Subcutaneous adipose tissue (tissue), 4 donors: ENCODE results near the gene CDAN1. TPM values are rescaled to one million over a fixed set of nuclear protein-coding genes. Genes with fewer than 3 reads are reported as not detected.

Experiments used
- total RNA-seq, 4 donors: library from RNA; depleted of rRNA; stranded (reverse); fragments of >200 nt; gene quantifications; one replicate each; pipeline ENCODE4 v1.1.0, GENCODE V29; 2016
- TF ChIP-seq, protein P1 (sequence below): fragments of 450-650 bp; IDR thresholded peaks from one replicate; pipeline ENCODE4 v1.5.1; 2016; ENCODE audit warnings: low read depth, mild to moderate bottlenecking, control low read depth, antibody characterized with exemption, moderate library complexity

CDAN1 gene
- total RNA-seq, 4 donors from 2014 or later, result 5.2 to 16.0 (median 9.2) TPM

DNA sequence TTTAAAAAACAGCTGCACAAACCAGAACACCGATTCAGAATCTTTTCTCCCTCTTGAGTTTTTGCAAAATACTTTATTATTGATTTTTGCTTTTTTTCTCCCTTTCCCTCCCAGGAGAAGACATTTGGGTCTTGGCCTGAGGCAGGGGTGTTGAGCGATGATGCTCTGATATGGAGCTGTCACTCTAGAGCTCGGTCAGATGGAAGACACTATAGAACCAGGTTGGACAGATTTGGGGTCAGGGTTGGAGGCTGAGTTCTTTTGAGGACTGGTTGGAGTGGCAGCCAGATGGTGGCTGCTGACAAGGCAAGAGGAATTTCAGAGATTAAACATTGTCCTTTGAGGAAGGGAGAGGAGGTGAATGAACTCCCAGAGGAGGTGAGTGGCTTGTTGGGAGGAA lies 16.9 kb downstream of the CDAN1 start:
- TF ChIP-seq, protein P1, sequence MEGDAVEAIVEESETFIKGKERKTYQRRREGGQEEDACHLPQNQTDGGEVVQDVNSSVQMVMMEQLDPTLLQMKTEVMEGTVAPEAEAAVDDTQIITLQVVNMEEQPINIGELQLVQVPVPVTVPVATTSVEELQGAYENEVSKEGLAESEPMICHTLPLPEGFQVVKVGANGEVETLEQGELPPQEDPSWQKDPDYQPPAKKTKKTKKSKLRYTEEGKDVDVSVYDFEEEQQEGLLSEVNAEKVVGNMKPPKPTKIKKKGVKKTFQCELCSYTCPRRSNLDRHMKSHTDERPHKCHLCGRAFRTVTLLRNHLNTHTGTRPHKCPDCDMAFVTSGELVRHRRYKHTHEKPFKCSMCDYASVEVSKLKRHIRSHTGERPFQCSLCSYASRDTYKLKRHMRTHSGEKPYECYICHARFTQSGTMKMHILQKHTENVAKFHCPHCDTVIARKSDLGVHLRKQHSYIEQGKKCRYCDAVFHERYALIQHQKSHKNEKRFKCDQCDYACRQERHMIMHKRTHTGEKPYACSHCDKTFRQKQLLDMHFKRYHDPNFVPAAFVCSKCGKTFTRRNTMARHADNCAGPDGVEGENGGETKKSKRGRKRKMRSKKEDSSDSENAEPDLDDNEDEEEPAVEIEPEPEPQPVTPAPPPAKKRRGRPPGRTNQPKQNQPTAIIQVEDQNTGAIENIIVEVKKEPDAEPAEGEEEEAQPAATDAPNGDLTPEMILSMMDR, result no peak

DNA sequence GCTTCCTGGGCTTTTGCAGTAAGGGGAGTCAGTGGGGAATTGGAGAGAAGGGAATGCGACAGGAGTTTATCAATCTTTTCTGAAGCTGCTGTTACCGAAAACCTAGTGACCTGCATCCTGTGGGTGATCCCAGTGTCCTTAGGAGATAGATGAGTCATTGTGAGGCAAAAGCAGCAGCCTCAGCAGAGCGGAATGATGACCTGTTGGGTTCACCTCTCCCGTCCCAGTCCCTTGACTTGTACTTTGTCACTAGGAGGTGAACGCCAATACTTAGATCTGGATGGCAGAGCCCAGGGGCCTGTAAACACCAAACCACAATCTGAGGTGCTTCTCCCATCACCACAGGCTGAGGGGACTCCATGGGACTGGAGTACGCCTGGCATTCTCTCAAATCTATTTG lies 17.9 kb downstream of the CDAN1 start:
- TF ChIP-seq, protein P1, result no peak

DNA sequence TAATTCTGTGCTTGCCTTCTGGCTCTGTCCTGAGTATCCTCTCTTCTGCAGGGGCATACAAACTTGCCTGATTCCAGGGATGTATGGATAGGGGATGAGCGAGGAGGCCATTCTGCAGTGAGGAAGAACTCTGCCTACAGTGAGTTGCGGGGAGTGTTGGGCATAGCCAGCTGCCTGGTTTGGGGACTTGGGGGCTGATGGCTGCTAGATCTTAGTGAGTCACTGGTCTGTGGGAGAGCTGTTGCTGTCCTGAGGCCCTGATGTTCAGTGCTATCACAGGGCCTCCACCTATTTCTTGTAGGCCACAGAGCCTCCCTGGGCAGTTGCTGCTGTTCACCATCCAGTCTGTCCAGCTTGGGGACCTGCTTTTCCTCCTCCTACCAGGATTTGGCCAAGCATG lies 20.3 kb downstream of the CDAN1 start:
- TF ChIP-seq, protein P1, result no peak

DNA sequence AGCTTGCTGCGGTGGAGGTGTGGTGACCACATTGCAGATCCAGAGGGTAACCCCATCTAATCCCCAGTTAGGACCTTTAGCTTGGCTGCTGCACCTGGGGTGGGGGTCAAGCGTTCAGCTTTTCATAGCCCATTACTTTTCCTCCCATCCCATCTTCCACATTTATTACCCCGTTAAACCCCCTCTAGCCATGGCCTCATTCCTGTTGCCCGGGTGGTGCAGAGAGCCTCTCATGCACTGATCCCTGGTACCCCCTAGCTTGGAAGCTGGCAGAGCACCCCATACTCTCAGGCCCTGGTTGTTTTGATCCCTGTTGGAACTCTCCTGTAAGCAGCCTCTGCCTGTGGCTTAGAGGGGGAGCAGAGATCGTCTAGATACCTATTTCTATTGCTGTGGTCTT lies 20.8 kb downstream of the CDAN1 start:
- TF ChIP-seq, protein P1, result no peak

DNA sequence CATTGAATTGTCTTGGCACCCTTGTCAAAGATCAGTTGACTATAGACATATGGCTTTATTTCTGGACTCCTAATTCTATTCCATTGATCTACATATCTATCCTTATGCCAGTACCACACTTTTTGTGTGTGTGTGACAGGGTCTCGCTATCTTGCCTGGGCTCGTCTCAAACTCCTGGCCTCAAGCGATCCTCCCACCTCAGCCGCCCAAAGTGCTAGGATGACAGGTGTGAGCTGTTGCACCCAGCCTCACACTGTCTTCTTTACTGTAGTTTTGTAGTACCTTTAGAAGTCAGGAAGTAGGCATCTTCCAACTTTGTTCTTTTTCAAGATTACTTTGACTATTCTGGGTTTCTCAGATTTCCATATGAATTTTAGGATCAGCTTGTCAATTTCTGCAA lies 24.3 kb downstream of the CDAN1 start:
- TF ChIP-seq, protein P1, result no peak

DNA sequence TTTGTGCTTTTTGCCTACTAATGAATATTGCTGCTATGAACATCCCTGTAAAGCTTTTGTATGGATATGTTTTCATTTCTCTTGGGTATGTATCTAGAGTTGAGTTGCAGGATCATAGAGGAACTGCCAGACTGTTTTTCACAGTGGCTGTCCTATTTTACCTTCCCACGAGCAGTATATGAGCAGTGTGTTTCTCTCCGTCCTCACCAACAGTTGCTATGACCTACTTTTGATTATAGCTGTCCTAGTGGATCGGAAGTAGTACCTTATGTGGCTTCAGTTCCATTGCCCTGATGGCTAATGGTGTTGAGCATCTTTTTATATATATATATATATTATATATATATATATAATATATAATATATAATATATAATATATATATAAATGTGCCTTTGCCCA lies 25.2 kb downstream of the CDAN1 start:
- TF ChIP-seq, protein P1, result no peak

DNA sequence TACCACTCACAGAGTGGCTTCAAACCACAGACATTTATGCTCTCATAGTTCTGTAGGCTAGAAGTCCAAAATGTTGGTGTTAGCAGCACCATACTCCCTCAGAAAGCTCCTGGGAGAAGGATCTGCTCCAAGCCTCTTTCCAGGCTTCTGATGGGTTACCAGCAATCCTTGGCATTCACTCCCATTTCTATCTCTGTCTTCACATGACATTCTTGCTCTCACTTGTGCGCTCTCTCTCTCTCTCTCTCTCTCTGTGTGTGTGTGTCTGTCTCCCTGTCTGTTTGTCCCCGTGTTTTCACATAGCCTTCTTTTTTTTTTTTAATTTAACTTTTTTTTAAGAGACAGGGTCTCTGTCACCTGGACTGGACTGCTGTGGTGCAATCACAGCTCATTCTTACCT lies 26.3 kb downstream of the CDAN1 start:
- TF ChIP-seq, protein P1, result no peak
